Naive B cell (primary cell): ENCODE results near the gene KCNS1. TPM values are rescaled to one million over a fixed set of nuclear protein-coding genes. Genes with fewer than 3 reads are reported as not detected.
A peak's percentile ranks its signal among the peaks of the same experiment; 100 is the strongest.

Source experiments
- ATAC-seq, 2 donors: fragments of 150-1000 bp; cut with Tn5 transposase; 2 replicates each; pipeline ENCODE4 v1.10.0; 2021; ENCODE audit warnings: low read depth in 2 of 2, mild to moderate bottlenecking in 2 of 2, moderate library complexity in 2 of 2
- DNase-seq: peaks from one replicate; pipeline ENCODE4 v3.0.0; 2022
- H3K27ac Mint-ChIP-seq, 6 donors: one replicate each; pipeline ENCODE4 v1.8.0; 2020 to 2022; ENCODE audit warnings: mild to moderate bottlenecking in 6 of 6, mixed read lengths in 6 of 6, moderate library complexity in 5 of 6, inconsistent platforms in 2 of 6
- H3K27me3 Mint-ChIP-seq, 3 donors: one replicate each; pipeline ENCODE4 v1.8.0; 2021 to 2022; ENCODE audit warnings: mixed read lengths in 3 of 3, mild to moderate bottlenecking in 1 of 3
- H3K36me3 Mint-ChIP-seq, 2 donors: one replicate each; pipeline ENCODE4 v1.8.0; 2020 to 2022; ENCODE audit warnings: mixed read lengths in 2 of 2, inconsistent platforms in 1 of 2, mild to moderate bottlenecking in 1 of 2
- H3K4me1 Mint-ChIP-seq, 3 donors: one replicate each; pipeline ENCODE4 v1.8.0; 2020 to 2022; ENCODE audit warnings: mixed read lengths in 3 of 3, inconsistent platforms in 1 of 3, mild to moderate bottlenecking in 1 of 3, moderate library complexity in 1 of 3
- H3K4me3 Mint-ChIP-seq, 8 donors: one replicate each; pipeline ENCODE4 v1.8.0; 2020 to 2022; ENCODE audit warnings: mild to moderate bottlenecking in 8 of 8, mixed read lengths in 8 of 8, moderate library complexity in 8 of 8, inconsistent platforms in 2 of 8
- H3K9me3 Mint-ChIP-seq, 7 donors: one replicate each; pipeline ENCODE4 v1.8.0; 2020 to 2022; ENCODE audit warnings: mixed read lengths in 7 of 7, mild to moderate bottlenecking in 5 of 7, inconsistent platforms in 2 of 7, moderate library complexity in 1 of 7
- polyA plus RNA-seq, 6 donors: library from polyadenylated mRNA; unstranded; fragments of 300-500 nt; fragmentation: Illumina TruSeq; gene quantifications; one replicate each; pipeline ENCODE4 v1.2.3, GENCODE V29; 2021; ENCODE audit warnings: low read depth in 6 of 6

KCNS1 gene
- polyA plus RNA-seq, 6 donors from 2014 or later, result 0.06 to 0.26 (median 0.20) TPM; not detected in 2

DNA sequence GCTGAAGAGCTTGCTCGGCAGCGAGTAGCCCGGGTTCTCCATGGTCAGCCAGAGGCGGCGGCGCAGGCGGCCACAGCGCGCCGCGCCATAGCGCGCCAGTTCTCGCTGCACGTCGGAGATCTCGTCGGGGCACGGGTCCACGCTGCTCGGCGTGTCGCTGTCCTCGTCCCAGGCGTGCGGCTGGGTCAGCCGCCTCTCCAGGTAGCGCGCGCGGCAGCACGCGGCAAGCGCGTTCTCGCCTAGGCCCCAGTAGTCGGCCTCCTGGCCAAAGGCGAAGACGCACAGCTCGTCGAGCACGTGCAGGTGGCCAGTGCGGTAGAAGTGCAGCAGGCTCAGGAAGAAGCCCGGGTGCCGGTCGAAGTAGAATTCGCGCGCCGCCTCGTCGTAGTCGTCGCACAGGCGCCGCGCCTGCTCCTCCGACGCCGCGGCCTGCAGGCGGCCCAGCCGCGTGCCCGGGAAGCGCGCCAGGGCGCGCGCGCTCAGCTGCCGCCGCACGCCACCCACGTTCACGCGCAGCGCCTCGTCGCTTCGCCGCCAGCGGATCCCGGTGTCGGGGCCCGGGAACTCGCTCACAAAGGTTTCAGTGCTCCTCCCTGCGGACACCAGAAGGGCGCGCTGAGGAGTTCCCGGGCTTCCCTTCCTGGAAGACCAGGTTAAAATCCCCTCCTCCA lies 2.7 kb downstream of the KCNS1 start:
- peak in 1 of 2 donors; percentile 16 for ATAC-seq
- H3K9me3 Mint-ChIP-seq, result no peaks in the 10 kb centered on the region
- H3K4me3 Mint-ChIP-seq, result peak overlapping the region; percentile 9 to 80 (median 64)
- H3K27me3 Mint-ChIP-seq, result peaks cover 46 to 52% (median 49%) of the 10 kb centered on the region in 3 donors
- DNase-seq, result no peak
- H3K36me3 Mint-ChIP-seq, result no peaks in the 10 kb centered on the region
- H3K27ac Mint-ChIP-seq, result no peak overlapping the region
- peaks cover 13 to 43% (median 26%) of the 10 kb centered on the region in 3 donors for H3K4me1 Mint-ChIP-seq

DNA sequence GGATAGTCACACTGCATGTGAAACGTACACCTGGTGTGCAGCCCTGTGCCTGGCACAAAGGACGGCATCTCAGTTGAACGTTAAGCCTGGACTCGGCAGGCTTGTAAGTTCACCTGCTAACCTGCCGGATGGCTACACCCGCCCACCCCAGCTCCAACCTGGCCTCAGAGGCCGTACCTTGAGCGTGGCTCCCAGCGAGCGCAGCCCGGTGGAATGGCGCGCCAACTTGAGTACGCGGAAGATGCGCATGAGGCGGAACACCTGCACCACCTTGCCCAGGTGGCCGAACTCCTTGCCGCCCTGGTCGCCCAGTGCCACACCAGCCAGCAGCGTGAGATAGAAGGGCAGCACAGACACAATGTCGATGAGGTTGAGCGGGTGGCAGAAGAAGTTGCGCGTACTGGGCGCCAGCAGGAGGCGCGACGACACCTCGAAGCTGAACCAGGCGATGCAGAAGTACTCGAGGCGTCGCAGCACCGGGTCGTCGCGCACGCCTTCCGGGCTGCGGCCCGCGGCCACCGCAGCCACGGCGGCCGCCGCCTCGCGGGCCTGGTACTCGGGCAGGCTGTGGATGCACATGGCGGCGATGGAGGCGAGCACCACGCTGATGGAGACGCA lies 3.3 kb downstream of the KCNS1 start:
- H3K27me3 Mint-ChIP-seq, result peaks cover 41 to 47% (median 44%) of the 10 kb centered on the region in 3 donors
- H3K9me3 Mint-ChIP-seq, result no peaks in the 10 kb centered on the region
- peaks cover 13 to 43% (median 26%) of the 10 kb centered on the region in 3 donors for H3K4me1 Mint-ChIP-seq
- H3K27ac Mint-ChIP-seq, result peak overlapping the region in 2 of 6 donors; percentile 54 to 86
- DNase-seq, result peak; percentile 40
- ATAC-seq, result peak; percentile 73 to 74
- H3K4me3 Mint-ChIP-seq, result peak overlapping the region in 7 of 8 donors; percentile 51 to 89 (median 84)
- no peaks in the 10 kb centered on the region for H3K36me3 Mint-ChIP-seq

DNA sequence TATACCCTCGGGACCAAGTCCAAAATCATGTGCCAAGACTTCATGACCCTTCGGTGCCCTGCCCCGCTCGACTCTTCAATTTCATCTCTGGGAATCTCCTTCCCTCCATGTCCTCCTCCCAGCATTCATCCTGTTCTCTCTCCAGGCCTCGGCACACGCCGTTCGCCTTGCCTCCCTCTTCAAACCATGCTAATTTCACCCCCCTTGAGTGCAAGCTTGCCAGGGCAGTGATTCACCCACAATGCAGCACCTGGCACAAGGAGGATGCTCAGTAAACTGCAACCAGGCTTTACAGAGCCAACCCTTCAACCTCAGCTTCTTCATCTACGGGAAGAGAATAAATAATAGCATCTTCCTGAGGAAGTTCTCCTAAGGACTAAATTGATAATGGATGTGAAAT lies 4.1 kb downstream of the KCNS1 start:
- Mint-ChIP-seq H3K36me3 (no peaks in the 10 kb centered on the region), H3K27me3 (peaks cover 41 to 44% (median 42%) of the 10 kb centered on the region in 3 donors), H3K9me3 (no peaks in the 10 kb centered on the region), H3K27ac (no peak overlapping the region), H3K4me1 (peaks cover 13 to 43% (median 26%) of the 10 kb centered on the region in 3 donors), H3K4me3 (no peak overlapping the region)
- DNase-seq (no peak), ATAC-seq (no peak)

DNA sequence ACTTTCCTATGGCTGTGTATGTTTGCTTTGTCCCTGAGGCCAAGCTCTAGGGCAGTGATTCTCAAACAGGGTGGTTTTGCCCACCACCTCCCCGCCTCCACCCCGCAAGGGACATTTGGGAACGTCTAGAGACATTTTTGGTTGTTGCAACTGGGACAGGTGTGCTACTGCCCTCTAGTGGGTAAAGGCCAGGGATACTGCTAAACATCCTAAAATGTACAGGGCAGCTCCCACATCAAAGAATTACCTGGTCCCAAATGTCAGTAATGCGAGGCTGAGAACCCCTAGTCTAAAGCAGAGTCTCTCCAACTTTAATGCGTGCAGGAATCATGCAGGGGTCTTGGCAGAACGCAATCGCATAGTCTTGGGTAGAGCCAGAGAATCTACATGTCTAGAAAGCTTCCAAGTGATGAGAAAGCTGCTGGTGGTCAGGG lies 5.1 kb downstream of the KCNS1 start:
- DNase-seq (peak; percentile 55), ATAC-seq (peak; percentile 47 to 65)
- H3K36me3 Mint-ChIP-seq, result no peaks in the 10 kb centered on the region
- peaks cover 10 to 40% (median 21%) of the 10 kb centered on the region in 3 donors for H3K4me1 Mint-ChIP-seq
- H3K9me3 Mint-ChIP-seq, result no peaks in the 10 kb centered on the region
- H3K27ac Mint-ChIP-seq, result peak overlapping the region in 3 of 6 donors; percentile 25 to 47 (median 28)
- H3K4me3 Mint-ChIP-seq, result peak overlapping the region in 1 of 8 donors; percentile 9
- peaks cover 33 to 39% (median 35%) of the 10 kb centered on the region in 3 donors for H3K27me3 Mint-ChIP-seq

DNA sequence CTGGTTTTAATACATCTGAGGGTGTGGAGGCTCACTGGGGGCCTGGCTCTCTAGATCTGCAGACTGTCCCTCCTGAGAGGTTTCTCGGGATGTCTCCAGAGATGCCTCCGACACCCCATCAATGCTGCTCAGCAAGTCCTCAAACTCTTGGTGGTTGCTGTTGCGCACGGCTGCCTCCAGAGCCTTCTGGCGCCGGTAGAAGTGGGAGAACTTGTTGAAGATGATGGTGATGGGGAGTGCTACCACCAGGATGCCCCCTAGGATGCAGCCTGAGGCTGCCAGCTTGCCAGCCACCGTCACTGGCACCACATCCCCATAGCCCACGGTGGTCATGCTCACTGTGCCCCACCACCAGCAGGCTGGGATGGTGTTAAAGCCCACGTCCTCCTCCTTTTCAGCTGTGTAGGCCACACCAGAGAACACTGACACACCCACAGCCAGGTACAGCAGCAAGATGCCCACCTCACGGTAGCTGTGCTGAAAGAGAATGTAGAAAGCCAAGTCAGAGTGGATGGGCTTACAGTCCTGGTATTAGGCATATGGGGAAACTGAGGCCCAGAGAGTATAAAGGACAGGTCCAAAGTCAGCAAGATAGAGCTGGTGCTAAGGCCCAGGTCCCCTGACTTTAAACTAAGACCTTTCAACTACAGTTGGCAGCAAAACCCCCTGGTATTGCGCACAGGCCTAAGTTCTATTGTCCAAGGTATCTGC lies 5.9 kb downstream of the KCNS1 start:
- Mint-ChIP-seq H3K36me3 (no peaks in the 10 kb centered on the region), H3K27me3 (peaks cover 27 to 31% (median 27%) of the 10 kb centered on the region in 3 donors), H3K9me3 (no peaks in the 10 kb centered on the region), H3K4me1 (peaks cover 4 to 34% (median 19%) of the 10 kb centered on the region in 3 donors), H3K4me3 (no peak overlapping the region), H3K27ac (no peak overlapping the region)
- ATAC-seq (no peak), DNase-seq (no peak)

DNA sequence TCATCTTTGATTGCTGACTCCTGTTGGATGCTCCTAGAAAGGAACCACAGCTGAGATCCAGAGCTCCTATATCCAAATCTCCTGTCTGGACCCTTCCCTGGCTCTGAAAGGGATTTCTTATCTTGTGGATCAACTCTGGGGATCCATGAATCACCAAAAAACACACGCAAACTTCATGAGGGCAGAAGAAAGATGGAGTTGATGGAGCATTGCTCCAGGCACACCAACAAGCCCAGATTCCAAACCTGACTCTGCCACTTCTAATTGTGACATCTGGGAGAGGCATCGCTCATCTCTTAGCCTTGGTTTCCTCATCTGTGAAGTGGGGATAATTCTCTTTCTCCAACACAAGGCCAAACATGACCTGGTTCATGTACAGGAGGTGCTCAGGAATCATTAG lies 6.7 kb downstream of the KCNS1 start:
- H3K36me3 Mint-ChIP-seq, result no peaks in the 10 kb centered on the region
- H3K27ac Mint-ChIP-seq, result peak overlapping the region in 2 of 6 donors; percentile 39 to 60
- peaks cover 19 to 23% (median 19%) of the 10 kb centered on the region in 3 donors for H3K27me3 Mint-ChIP-seq
- ATAC-seq (no peak), DNase-seq (no peak)
- H3K4me3 Mint-ChIP-seq, result no peak overlapping the region
- peaks cover 4 to 30% (median 17%) of the 10 kb centered on the region in 3 donors for H3K4me1 Mint-ChIP-seq
- H3K9me3 Mint-ChIP-seq, result no peaks in the 10 kb centered on the region

DNA sequence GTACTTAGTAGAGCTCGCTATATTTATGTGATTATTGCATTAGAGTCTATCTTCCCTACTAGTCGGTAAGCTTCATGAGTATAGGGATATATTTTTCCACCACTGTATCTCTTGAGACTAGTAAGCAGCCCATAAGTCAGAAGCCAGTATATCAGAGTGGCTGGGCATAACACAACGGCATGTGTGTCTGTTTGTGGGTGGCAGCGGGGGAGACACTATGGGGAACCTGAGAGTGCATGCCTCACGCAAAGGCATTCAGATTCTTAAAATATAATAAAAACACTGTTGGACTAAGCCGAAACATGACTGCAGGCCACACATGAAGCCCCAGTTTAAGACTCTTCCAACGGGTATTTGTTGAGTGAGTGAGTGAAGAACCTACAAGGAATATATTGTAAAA lies 8.0 kb downstream of the KCNS1 start:
- DNase-seq (no peak), ATAC-seq (no peak)
- Mint-ChIP-seq H3K4me3 (no peak overlapping the region), H3K27ac (peak overlapping the region in 2 of 6 donors; percentile 21 to 50), H3K36me3 (no peaks in the 10 kb centered on the region), H3K27me3 (peaks cover 13 to 16% (median 13%) of the 10 kb centered on the region in 3 donors), H3K9me3 (no peaks in the 10 kb centered on the region), H3K4me1 (peaks cover 8 to 26% (median 20%) of the 10 kb centered on the region in 3 donors)

DNA sequence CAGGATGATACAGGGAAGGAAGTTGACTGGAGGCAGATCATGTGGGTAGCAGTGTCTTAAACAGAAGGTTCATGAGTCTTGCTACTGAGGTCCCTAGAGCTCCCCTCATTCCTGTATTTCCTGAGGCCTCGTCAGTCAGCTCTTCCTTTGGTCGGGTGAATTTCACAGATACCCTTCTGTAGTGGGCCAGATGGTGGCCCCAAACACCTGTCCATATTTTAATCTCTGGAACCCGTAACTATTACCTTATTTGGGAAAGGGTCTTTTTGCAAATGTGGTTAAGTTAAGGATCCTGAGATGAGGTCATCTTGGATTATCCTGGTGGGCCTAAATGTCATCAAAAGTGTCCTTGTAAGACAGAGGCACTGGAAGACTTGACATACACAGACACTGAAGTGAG lies 9.6 kb downstream of the KCNS1 start:
- H3K27ac Mint-ChIP-seq, result peak overlapping the region in 1 of 6 donors; percentile 76
- H3K4me1 Mint-ChIP-seq, result peaks cover 16 to 30% (median 25%) of the 10 kb centered on the region in 3 donors
- H3K9me3 Mint-ChIP-seq, result peaks cover 0 to 3% (median 0%) of the 10 kb centered on the region in 7 donors
- no peak overlapping the region for H3K4me3 Mint-ChIP-seq
- H3K36me3 Mint-ChIP-seq, result peaks cover 4 to 5% of the 10 kb centered on the region in 2 donors
- no peak for DNase-seq
- ATAC-seq, result no peak
- H3K27me3 Mint-ChIP-seq, result peaks cover under 1% of the 10 kb centered on the region in 3 donors

DNA sequence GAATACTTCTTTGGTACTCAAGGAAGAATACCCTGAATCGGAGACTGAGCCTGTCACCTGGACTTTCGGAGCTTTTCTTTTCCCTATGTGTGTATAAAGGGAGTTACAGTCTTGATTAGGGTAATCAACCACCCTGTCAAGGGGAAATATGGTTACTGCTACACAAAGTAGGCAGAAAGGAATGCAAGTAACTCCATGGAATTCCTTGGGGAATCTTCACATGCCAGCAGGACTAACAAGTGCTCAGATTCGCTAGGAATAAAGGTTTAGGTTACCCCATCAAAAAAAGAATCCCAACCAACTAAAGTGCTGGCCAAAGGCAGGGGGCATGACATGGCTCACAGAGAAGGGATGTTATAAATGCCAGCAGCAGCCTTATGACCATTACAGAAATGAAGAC lies 10.4 kb downstream of the KCNS1 start:
- H3K9me3 Mint-ChIP-seq, result peaks cover 0 to 4% (median 0%) of the 10 kb centered on the region in 7 donors
- H3K27me3 Mint-ChIP-seq, result no peaks in the 10 kb centered on the region
- DNase-seq (no peak), ATAC-seq (no peak)
- no peak overlapping the region for H3K4me3 Mint-ChIP-seq
- peaks cover 24 to 35% (median 30%) of the 10 kb centered on the region in 3 donors for H3K4me1 Mint-ChIP-seq
- peak overlapping the region in 1 of 6 donors; percentile 28 for H3K27ac Mint-ChIP-seq
- H3K36me3 Mint-ChIP-seq, result peaks cover 11 to 12% of the 10 kb centered on the region in 2 donors

DNA sequence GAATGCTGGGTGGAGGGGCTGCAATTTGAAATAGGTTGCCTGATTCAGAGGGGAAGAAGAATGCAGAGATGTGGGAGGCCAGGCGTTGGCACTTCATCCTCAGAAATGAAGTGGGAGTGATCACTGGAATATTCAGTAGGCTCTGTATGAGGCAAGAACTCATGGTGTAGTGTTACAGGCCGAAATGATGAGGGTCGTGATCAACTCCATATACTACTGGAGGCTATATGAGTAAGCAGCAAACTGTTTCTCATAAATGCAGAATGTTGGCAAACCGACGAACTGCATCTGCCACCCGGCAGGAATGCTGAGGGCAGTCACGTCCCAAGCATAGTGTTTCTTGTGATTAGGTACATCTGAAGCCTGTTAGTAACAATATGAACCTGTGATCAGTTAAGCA lies 12.7 kb downstream of the KCNS1 start:
- no peak for DNase-seq
- Mint-ChIP-seq H3K4me3 (no peak overlapping the region), H3K36me3 (peaks cover 11 to 14% of the 10 kb centered on the region in 2 donors), H3K27me3 (no peaks in the 10 kb centered on the region), H3K9me3 (peaks cover 0 to 4% (median 0%) of the 10 kb centered on the region in 7 donors), H3K4me1 (peaks cover 27 to 35% (median 34%) of the 10 kb centered on the region in 3 donors), H3K27ac (peak overlapping the region in 3 of 6 donors; percentile 40 to 70 (median 70))
- ATAC-seq, result no peak

DNA sequence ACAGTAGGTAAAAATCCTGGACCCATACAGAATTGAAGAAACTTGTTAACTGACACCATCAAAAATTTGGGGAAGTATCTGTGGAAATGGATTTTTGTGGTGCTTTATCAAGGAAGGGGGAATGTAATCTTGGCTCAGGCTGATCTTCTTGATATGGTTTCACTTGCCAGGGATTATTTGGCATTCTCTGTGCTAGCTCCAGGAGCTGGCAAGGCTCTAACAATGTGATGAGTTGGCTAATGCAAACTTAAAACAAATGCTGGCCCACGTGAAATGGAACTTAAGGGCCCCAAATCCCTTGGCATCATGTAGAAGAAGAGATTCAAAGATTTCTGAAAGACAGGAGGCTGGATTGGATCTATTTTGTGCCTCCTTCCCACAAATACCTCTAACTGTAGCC lies 13.1 kb downstream of the KCNS1 start:
- ATAC-seq, result no peak
- Mint-ChIP-seq H3K36me3 (peaks cover 14 to 19% of the 10 kb centered on the region in 2 donors), H3K27me3 (no peaks in the 10 kb centered on the region), H3K9me3 (peaks cover 0 to 8% (median under 1%) of the 10 kb centered on the region in 7 donors), H3K4me1 (peaks cover 29 to 38% (median 34%) of the 10 kb centered on the region in 3 donors), H3K27ac (peak overlapping the region in 4 of 6 donors; percentile 40 to 70 (median 61)), H3K4me3 (no peak overlapping the region)
- no peak for DNase-seq

DNA sequence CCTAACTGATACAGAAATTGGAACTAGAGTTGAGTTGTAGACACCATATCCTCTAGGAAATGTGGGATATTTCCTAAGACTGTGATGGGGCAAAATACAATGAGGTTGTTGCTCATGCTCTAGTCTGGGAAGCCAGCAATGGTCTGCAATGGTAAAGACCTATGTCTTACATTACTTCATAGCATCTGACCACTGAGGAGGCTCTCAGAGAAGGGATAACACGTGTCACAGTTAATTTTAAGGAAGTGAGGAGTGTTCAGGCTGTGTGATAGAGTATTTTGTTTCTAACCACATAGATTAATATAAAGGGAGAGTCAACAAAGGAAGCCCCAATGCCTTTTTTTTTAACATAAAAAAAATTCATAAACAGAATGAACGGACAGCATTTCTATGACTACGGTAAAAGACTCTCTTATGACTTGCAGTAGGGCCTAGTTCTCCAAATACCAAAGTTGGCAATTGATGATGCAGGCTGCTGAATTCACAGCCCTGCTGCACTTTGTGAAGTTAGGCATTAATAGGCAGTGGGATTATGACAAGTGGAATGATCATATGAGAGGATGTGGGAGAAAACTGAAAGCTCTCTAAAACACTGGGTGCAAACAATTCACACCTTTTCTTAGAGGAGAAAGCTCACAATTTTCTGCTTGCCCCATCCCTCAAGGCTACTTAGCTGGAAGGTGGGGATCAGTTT lies 13.7 kb downstream of the KCNS1 start:
- ATAC-seq (peak; percentile 51 to 73), DNase-seq (no peak)
- Mint-ChIP-seq H3K4me3 (no peak overlapping the region), H3K9me3 (peaks cover 0 to 14% (median 6%) of the 10 kb centered on the region in 7 donors), H3K36me3 (peaks cover 19 to 24% of the 10 kb centered on the region in 2 donors), H3K27me3 (no peaks in the 10 kb centered on the region), H3K27ac (peak overlapping the region in 4 of 6 donors; percentile 51 to 78 (median 61)), H3K4me1 (peaks cover 31 to 41% (median 34%) of the 10 kb centered on the region in 3 donors)
